ENCODE measurements around the gene BPIFB3.

DNA sequence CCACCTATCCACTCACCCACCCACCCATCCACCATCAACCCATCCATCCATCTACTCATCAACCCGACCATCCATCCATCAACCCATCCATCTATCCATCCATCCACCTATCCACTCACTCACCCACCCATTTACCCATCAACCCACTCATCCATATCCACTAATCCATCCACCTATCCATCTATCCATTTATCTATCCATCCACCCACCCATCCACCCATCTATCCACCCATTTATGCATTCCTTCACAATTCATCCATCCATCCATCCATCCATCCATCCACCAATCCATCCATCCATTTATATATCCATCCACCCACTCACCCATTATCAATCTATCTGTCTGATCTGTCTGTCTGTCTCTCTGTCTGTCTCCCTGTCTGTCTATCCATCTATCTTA is 39.9 kb downstream of the BPIFB3 start:
- TF ChIP-seq, protein P1, sequence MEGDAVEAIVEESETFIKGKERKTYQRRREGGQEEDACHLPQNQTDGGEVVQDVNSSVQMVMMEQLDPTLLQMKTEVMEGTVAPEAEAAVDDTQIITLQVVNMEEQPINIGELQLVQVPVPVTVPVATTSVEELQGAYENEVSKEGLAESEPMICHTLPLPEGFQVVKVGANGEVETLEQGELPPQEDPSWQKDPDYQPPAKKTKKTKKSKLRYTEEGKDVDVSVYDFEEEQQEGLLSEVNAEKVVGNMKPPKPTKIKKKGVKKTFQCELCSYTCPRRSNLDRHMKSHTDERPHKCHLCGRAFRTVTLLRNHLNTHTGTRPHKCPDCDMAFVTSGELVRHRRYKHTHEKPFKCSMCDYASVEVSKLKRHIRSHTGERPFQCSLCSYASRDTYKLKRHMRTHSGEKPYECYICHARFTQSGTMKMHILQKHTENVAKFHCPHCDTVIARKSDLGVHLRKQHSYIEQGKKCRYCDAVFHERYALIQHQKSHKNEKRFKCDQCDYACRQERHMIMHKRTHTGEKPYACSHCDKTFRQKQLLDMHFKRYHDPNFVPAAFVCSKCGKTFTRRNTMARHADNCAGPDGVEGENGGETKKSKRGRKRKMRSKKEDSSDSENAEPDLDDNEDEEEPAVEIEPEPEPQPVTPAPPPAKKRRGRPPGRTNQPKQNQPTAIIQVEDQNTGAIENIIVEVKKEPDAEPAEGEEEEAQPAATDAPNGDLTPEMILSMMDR (IDR thresholded peaks at IDR 0.05), result no peak
- TF ChIP-seq POLR2A (IDR thresholded peaks at IDR 0.05), result no peak
- TF ChIP-seq EP300 (IDR thresholded peaks at IDR 0.05), result no peak
- no peak for TF ChIP-seq POLR2AphosphoS5 (IDR thresholded peaks at IDR 0.05)

Measured in suprapubic skin (tissue), 4 donors.